NCI-H146 treated with DMSO at 0.1 percent for 48 hours (cell line): ENCODE results near the gene DENND2C.
A peak's percentile ranks its signal among the peaks of the same experiment; 100 is the strongest.
"Not testable (repeated sequence)": the region's sequence is repeated elsewhere in the genome, so short reads cannot be mapped to it uniquely, and the experiment has no call there.

ENCODE experiments used
- DNase-seq: peaks from one replicate; lab custom pipeline; 2025; ENCODE audit not compliant: unreplicated experiment; lab: John Stamatoyannopoulos, UW

Gene DENND2C

DNA sequence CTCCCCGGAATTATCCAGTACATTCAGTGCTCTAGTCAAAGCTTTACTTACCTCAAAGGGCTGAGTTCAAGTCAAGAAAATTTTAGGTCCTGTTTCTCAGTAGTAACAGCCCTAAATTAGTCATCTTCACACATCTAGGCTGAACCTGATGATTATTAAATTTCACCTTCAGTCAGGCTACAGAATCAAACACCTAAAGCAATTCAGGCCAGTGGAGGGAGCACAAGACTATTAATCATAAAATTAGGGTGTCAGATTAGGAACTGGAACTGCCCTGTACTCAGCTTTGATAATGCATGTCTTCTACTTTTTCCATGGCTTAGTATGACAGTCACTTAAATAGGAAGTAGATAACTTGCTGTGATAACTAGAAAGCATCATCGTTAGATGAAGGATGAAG lies 60.0 kb downstream of the DENND2C start:
- DNase-seq, result no peak

DNA sequence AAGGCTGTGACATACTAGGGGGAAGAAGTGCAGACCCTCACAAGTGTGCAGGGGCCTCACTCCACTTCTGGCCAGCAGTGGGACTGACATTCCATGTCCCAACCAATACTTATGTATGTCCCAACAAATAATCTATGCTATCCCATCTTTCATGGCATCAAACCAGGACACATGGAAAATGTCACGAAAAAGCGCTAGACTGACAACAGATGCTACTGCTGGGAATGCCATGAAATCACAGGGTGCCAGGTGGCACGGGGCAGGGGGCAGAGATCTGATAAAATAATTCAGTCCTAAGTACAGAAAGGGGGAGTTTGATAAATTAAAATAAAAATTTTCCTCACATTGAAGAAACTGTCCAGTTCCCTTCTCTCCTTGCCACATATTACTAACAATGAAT lies 60.8 kb downstream of the DENND2C start:
- DNase-seq, result no peak

- DNase-seq, result no peak
These were observed 62.6 kb downstream of the DENND2C start for GRCh38 chr1:114607223-114607622.

GRCh38 chr1:114597949-114598348 lies 71.9 kb downstream of the DENND2C start:
- no peak for DNase-seq

GRCh38 chr1:114595602-114596001 lies 74.2 kb downstream of the DENND2C start:
- no peak for DNase-seq

DNA sequence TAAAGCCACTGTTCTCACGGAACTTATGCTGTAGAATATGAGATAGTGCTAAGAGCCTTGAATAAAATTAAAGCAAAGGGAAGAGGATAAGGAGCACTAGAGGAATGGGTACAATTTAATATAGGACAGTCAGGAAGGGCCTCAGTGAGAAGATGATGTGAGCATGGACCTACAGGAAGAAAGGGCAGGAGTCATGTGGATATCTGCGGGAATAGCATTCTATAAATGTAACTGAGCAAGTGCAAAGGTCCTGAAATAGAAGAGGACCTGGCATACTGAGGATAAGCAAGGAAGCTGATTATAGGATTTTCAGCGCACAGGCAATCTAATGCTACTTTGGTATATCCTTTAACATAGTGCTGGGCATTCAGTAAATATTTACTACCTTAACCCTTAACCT lies 75.8 kb downstream of the DENND2C start:
- DNase-seq, result no peak

GRCh38 chr1:114589122-114589521 lies 80.7 kb downstream of the DENND2C start:
- no peak for DNase-seq

- no peak for DNase-seq
These were observed 81.6 kb downstream of the DENND2C start for GRCh38 chr1:114588196-114588689.

GRCh38 chr1:114587203-114587991 lies 82.5 kb downstream of the DENND2C start:
- DNase-seq, result no peak

GRCh38 chr1:114586513-114587047 lies 83.3 kb downstream of the DENND2C start:
- no peak for DNase-seq

DNA sequence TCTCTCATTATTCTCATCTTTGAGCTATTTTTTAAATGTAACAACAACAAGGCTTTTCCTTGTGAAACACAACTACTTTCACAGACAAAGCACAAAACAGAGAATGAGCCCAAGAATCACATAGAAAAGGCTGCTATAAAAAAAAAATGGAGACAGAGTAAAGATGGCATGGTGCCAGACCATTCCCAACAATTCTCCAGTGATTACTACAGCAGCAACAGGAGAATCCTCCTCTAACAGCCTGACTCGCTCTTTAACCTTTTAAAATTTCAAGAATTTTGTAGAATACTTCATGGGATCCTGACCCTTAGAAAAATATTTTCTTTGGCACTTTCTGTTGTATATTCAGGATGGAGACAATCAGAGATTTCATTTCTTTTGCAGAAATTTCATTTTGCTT lies 84.6 kb downstream of the DENND2C start:
- no peak for DNase-seq

GRCh38 chr1:114581335-114582287 lies 88.2 kb downstream of the DENND2C start, which contains the start of gene BCAS2:
TSS of gene BCAS2 (minus strand) at chr1:114581615. CDS start at chr1:114581591, 24 bp downstream.
- DNase-seq, result peak; percentile 94

- no peak for DNase-seq
These were observed 95.5 kb downstream of the DENND2C start for GRCh38 chr1:114574365-114574764.

DNA sequence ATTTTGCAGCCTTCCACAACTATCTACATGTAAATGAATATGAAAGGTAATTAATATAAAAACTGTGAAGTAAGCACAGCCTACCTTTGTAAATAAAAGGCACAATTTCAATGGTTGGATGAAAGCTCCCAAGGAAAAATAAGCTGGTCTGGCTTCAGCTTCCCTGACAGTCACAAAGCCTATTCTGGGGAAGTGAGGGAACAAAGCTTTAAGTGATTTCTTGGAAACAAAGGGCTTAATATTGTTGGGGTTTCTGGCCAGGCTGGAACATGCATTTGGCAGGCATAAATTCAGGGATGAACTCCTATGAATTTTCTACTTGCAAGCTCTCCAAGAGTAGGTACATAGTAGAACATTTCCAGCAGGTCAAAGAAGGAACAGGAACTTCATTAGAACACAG lies 105.7 kb downstream of the DENND2C start:
- no peak for DNase-seq

DNA sequence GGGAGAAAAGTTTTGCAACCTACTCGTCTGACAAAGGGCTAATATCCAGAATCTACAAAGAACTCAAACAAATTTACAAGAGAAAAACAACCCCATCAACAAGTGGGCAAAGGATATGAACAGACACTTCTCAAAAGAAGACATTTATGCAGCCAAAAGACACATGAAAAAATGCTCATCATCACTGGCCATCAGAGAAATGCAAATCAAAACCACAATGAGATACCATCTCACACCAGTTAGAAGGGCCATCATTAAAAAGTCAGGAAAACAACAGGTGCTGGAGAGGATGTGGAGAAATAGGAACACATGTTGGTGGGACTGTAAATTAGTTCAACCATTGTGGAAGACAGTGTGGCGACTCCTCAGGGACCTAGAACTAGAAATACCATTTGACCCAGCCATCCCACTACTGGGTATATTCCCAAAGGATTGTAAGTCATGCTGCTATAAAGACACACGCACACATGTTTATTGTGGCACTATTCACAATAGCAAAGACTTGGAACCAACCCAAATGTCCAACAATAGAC lies 106.8 kb downstream of the DENND2C start:
- DNase-seq, result not testable (repeated sequence)

- DNase-seq, result no peak
These were observed 108.5 kb downstream of the DENND2C start for GRCh38 chr1:114561333-114561732.

- no peak for DNase-seq
These were observed 110.5 kb downstream of the DENND2C start for GRCh38 chr1:114559356-114559755.

GRCh38 chr1:114558544-114558943 lies 111.3 kb downstream of the DENND2C start:
- DNase-seq, result no peak

GRCh38 chr1:114554577-114554976 lies 115.3 kb downstream of the DENND2C start:
- no peak for DNase-seq

- DNase-seq, result no peak
These were observed 117.7 kb downstream of the DENND2C start for GRCh38 chr1:114552106-114552639.

GRCh38 chr1:114551400-114551799 lies 118.4 kb downstream of the DENND2C start:
- no peak for DNase-seq
